Testis (tissue), 2 donors: ENCODE results near the gene TMED5.

Experiments
- CTCF ChIP-seq, 3 experiments: fragments of 450-650 bp in 2 of 3; fragments of 200-600 bp in 1 of 3; sonication (generic) in 1 of 3; IDR thresholded peaks; one replicate each; pipeline ENCODE4 v1.5.1; 2016 to 2019; ENCODE audit warnings: antibody characterized with exemption in 3 of 3, mild to moderate bottlenecking in 2 of 3, moderate library complexity in 1 of 3
- POLR2A ChIP-seq: fragments of 450-650 bp; IDR thresholded peaks from one replicate; pipeline ENCODE4 v1.6.1; 2017; ENCODE audit warnings: antibody characterized with exemption, mild to moderate bottlenecking, moderate library complexity

GRCh38 chr1:93143136-93143535, 37.1 kb downstream of the TMED5 start:
- TF ChIP-seq POLR2A (no peak), CTCF (IDR thresholded peaks at IDR 0.05) (no peak)
